ENCODE data around the gene RGS9.

Gene RGS9

GRCh38 chr17:65134035-65134434 is 3.1 kb upstream of the RGS9 start:
- H3K9me3 ChIP-seq (ENCODE audit: control insufficient read depth in 2 of 2, low read length in 2 of 2): no peaks in the 10 kb centered on the region
- H3K4me3 ChIP-seq (ENCODE audit: low read length in 2 of 2): no peak overlapping the region
- no peak overlapping the region for H3K27ac ChIP-seq (ENCODE audit: low read length)
- peaks cover 11% of the 10 kb centered on the region for H3K4me1 ChIP-seq (ENCODE audit: control insufficient read depth, insufficient read depth, low read length)
- no peak overlapping the region for H3K9ac ChIP-seq (ENCODE audit: low read length in 2 of 2)
- no peaks in the 10 kb centered on the region for H3K36me3 ChIP-seq (ENCODE audit: control insufficient read depth in 2 of 2, insufficient read depth in 2 of 2, low read length in 2 of 2)
- peaks cover 0 to 2% of the 10 kb centered on the region in 2 donors for H3K27me3 ChIP-seq (ENCODE audit: control insufficient read depth in 1 of 2, insufficient read depth in 2 of 2, low read length in 2 of 2)

DNA sequence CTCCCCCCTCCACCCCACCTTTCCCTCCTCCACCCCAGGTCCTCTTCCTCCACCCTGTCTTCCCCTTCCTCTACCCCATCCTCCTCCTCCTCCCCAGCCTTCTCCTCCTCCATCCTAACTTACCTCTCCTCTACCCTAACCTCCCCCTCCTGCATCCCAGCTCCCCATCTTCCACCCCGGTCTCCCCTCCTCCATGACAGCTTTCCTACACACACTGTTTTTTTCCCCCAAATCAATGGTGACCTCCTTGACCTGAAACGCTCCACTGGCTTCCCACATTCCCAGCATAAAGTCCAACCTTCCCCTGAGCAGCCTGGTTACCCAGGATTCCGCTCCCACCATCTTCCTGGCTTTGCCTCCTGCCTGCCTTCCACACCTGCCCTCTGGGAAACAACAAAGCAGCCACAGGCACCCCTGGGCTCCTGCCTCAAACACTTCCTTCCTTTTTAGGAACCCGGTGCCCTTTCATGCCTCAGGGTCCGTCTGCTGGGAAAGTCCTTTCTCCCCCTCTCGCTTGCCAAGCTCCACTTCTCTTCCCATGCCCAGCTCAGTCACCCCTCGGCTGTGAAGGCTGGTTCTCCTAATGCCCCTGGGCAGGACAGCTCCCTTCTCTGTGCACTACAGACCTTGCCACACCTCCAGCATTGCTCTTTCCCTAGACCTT is 2.1 kb downstream of the RGS9 start:
- Histone ChIP-seq H3K27ac (ENCODE audit: low read length) (no peak overlapping the region), H3K36me3 (ENCODE audit: control insufficient read depth in 2 of 2, insufficient read depth in 2 of 2, low read length in 2 of 2) (no peaks in the 10 kb centered on the region), H3K27me3 (ENCODE audit: control insufficient read depth in 1 of 2, insufficient read depth in 2 of 2, low read length in 2 of 2) (peaks cover 0 to 4% of the 10 kb centered on the region in 2 donors), H3K4me1 (ENCODE audit: control insufficient read depth, insufficient read depth, low read length) (peaks cover 11% of the 10 kb centered on the region), H3K9ac (ENCODE audit: low read length in 2 of 2) (no peak overlapping the region), H3K9me3 (ENCODE audit: control insufficient read depth in 2 of 2, low read length in 2 of 2) (no peaks in the 10 kb centered on the region), H3K4me3 (ENCODE audit: low read length in 2 of 2) (no peak overlapping the region)

GRCh38 chr17:65142247-65142646 is 5.1 kb downstream of the RGS9 start:
- no peaks in the 10 kb centered on the region for H3K9me3 ChIP-seq (ENCODE audit: control insufficient read depth in 2 of 2, low read length in 2 of 2)
- no peak overlapping the region for H3K27ac ChIP-seq (ENCODE audit: low read length)
- H3K9ac ChIP-seq (ENCODE audit: low read length in 2 of 2): no peak overlapping the region
- no peak overlapping the region for H3K4me3 ChIP-seq (ENCODE audit: low read length in 2 of 2)
- peaks cover 10% of the 10 kb centered on the region for H3K4me1 ChIP-seq (ENCODE audit: control insufficient read depth, insufficient read depth, low read length)
- H3K27me3 ChIP-seq (ENCODE audit: control insufficient read depth in 1 of 2, insufficient read depth in 2 of 2, low read length in 2 of 2): peaks cover 0 to 4% of the 10 kb centered on the region in 2 donors
- no peaks in the 10 kb centered on the region for H3K36me3 ChIP-seq (ENCODE audit: control insufficient read depth in 2 of 2, insufficient read depth in 2 of 2, low read length in 2 of 2)

- Histone ChIP-seq H3K9ac (ENCODE audit: low read length in 2 of 2) (no peak overlapping the region), H3K4me1 (ENCODE audit: control insufficient read depth, insufficient read depth, low read length) (no peaks in the 10 kb centered on the region), H3K4me3 (ENCODE audit: low read length in 2 of 2) (no peak overlapping the region), H3K9me3 (ENCODE audit: control insufficient read depth in 2 of 2, low read length in 2 of 2) (no peaks in the 10 kb centered on the region), H3K27me3 (ENCODE audit: control insufficient read depth in 1 of 2, insufficient read depth in 2 of 2, low read length in 2 of 2) (peaks cover 0 to 4% of the 10 kb centered on the region in 2 donors), H3K36me3 (ENCODE audit: control insufficient read depth in 2 of 2, insufficient read depth in 2 of 2, low read length in 2 of 2) (no peaks in the 10 kb centered on the region), H3K27ac (ENCODE audit: low read length) (no peak overlapping the region)
Observed at GRCh38 chr17:65143889-65144604, 6.9 kb downstream of the RGS9 start.

DNA sequence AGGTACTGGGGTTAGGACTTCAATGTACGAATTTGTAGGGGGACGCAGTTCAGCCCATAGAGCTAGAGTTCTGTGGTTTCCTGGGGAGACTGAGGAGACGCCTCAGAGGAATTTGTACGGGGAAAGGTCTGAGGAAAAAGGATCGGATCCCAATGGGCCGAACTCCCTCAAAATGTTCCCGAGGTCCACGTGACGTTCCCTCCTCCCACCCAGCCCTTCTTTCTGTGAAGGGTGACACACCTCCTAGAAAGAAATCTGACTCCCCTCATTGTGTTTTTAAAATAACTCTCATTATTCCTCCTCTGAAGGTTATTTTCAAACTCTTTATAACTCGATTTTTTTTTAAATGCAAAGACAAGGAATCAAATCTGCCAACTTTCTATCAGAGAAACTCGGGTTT is 8.6 kb downstream of the RGS9 start:
- Histone ChIP-seq H3K27ac (ENCODE audit: low read length) (no peak overlapping the region), H3K4me1 (ENCODE audit: control insufficient read depth, insufficient read depth, low read length) (no peaks in the 10 kb centered on the region), H3K9ac (ENCODE audit: low read length in 2 of 2) (no peak overlapping the region), H3K9me3 (ENCODE audit: control insufficient read depth in 2 of 2, low read length in 2 of 2) (no peaks in the 10 kb centered on the region), H3K36me3 (ENCODE audit: control insufficient read depth in 2 of 2, insufficient read depth in 2 of 2, low read length in 2 of 2) (no peaks in the 10 kb centered on the region), H3K27me3 (ENCODE audit: control insufficient read depth in 1 of 2, insufficient read depth in 2 of 2, low read length in 2 of 2) (no peaks in the 10 kb centered on the region), H3K4me3 (ENCODE audit: low read length in 2 of 2) (no peak overlapping the region)

DNA sequence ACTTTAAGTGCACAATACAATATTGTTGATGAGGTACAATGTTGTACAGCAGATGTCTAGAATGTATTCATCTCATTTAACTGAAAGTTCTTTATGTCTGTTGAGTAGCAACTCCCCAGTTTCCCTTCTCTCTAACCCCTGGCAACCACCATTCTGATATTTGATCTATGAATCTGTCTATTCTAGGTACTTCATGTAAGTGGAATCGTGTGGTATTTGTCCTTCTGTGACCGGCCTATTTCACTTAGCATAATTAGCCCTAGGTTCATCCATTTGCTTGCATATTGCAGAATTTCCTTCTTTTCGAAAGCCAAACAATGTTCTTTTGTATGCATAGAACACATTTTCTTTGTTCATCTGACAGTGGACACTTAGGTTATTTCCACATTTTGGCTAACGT is 10.8 kb downstream of the RGS9 start:
- no peak overlapping the region for H3K9ac ChIP-seq (ENCODE audit: low read length in 2 of 2)
- H3K27me3 ChIP-seq (ENCODE audit: control insufficient read depth in 1 of 2, insufficient read depth in 2 of 2, low read length in 2 of 2): no peaks in the 10 kb centered on the region
- no peaks in the 10 kb centered on the region for H3K4me1 ChIP-seq (ENCODE audit: control insufficient read depth, insufficient read depth, low read length)
- H3K9me3 ChIP-seq (ENCODE audit: control insufficient read depth in 2 of 2, low read length in 2 of 2): no peaks in the 10 kb centered on the region
- H3K27ac ChIP-seq (ENCODE audit: low read length): no peak overlapping the region
- no peaks in the 10 kb centered on the region for H3K36me3 ChIP-seq (ENCODE audit: control insufficient read depth in 2 of 2, insufficient read depth in 2 of 2, low read length in 2 of 2)
- no peak overlapping the region for H3K4me3 ChIP-seq (ENCODE audit: low read length in 2 of 2)

DNA sequence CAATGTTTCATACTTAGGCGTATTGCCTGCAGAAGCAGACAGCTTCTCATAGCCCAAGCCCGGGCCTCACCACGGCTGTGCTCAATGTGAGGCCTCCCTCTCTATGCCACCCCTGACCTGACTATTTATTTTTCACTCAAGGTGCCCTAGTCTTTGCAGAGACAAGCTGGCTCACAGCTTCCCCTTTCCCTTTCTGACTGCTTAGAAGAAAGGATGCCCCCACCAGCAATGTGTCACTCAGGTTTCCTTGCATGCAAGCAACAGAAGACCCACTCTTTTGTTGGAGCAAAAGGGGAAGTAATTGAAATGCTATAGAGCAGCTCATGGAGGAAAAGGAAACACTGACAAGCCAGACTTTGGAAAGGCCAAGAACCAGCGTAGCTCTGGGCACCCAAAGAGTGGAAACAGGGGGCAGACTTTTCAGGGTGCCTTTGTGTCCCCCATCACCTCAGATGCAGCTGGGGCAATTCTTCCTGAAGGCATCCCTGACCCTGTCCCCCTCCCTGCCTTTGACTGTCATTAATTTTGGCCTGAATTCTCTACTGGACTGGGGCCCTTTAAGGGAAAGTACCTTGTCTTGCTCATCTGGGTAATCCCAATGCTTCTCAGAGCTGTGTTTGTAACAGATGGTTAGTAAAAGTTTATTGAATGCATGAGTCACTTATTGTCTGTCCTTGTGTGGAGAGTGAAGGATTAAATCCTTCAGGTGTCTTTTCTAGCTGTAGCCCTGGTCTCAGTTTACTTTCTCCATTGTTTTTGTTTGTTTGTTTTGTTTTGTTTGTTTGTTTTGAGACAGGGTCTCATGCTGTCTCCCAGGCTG is 17.8 kb downstream of the RGS9 start:
- Histone ChIP-seq H3K4me1 (ENCODE audit: control insufficient read depth, insufficient read depth, low read length) (no peaks in the 10 kb centered on the region), H3K9ac (ENCODE audit: low read length in 2 of 2) (no peak overlapping the region), H3K27me3 (ENCODE audit: control insufficient read depth in 1 of 2, insufficient read depth in 2 of 2, low read length in 2 of 2) (no peaks in the 10 kb centered on the region), H3K27ac (ENCODE audit: low read length) (no peak overlapping the region), H3K9me3 (ENCODE audit: control insufficient read depth in 2 of 2, low read length in 2 of 2) (no peaks in the 10 kb centered on the region), H3K4me3 (ENCODE audit: low read length in 2 of 2) (no peak overlapping the region), H3K36me3 (ENCODE audit: control insufficient read depth in 2 of 2, insufficient read depth in 2 of 2, low read length in 2 of 2) (no peaks in the 10 kb centered on the region)

- Histone ChIP-seq H3K27me3 (ENCODE audit: control insufficient read depth in 1 of 2, insufficient read depth in 2 of 2, low read length in 2 of 2) (no peaks in the 10 kb centered on the region), H3K36me3 (ENCODE audit: control insufficient read depth in 2 of 2, insufficient read depth in 2 of 2, low read length in 2 of 2) (no peaks in the 10 kb centered on the region), H3K9me3 (ENCODE audit: control insufficient read depth in 2 of 2, low read length in 2 of 2) (no peaks in the 10 kb centered on the region), H3K4me1 (ENCODE audit: control insufficient read depth, insufficient read depth, low read length) (no peaks in the 10 kb centered on the region), H3K4me3 (ENCODE audit: low read length in 2 of 2) (no peak overlapping the region), H3K9ac (ENCODE audit: low read length in 2 of 2) (no peak overlapping the region), H3K27ac (ENCODE audit: low read length) (no peak overlapping the region)
Observed at GRCh38 chr17:65155622-65156021, 18.5 kb downstream of the RGS9 start.

DNA sequence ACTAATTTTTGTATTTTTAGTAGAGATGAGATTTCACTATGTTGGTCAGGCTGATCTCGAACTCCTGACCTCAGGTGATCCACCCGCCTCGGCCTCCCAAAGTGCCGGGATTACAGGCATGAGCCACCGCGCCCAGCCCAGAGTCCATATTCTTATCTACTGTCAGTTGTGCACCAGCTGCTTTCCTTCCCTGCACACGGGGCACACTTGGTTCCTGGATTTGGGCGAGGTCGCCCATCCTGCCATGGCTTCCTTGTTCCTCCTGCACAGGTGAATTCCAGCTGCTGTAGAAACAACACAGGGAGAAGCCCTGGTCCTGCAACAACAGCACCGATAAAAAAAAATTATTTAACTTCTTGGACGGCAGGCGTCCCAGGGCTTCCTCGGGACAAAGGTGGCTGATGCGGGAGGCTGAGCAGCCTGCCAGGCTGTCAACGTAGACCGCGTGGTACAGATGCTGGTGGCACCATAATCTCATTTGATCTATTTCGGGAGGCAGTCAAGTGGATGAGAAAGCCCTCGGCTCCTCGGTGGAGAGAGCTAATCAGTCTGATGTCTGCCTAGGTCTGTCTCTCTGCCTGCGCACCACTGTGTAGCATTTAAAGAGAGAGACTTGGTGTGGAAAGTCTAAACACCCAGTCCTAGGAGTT is 19.1 kb downstream of the RGS9 start:
- Histone ChIP-seq H3K4me1 (ENCODE audit: control insufficient read depth, insufficient read depth, low read length) (no peaks in the 10 kb centered on the region), H3K27me3 (ENCODE audit: control insufficient read depth in 1 of 2, insufficient read depth in 2 of 2, low read length in 2 of 2) (no peaks in the 10 kb centered on the region), H3K9ac (ENCODE audit: low read length in 2 of 2) (no peak overlapping the region), H3K36me3 (ENCODE audit: control insufficient read depth in 2 of 2, insufficient read depth in 2 of 2, low read length in 2 of 2) (no peaks in the 10 kb centered on the region), H3K4me3 (ENCODE audit: low read length in 2 of 2) (no peak overlapping the region), H3K27ac (ENCODE audit: low read length) (no peak overlapping the region), H3K9me3 (ENCODE audit: control insufficient read depth in 2 of 2, low read length in 2 of 2) (no peaks in the 10 kb centered on the region)

GRCh38 chr17:65156835-65157565 is 19.8 kb downstream of the RGS9 start:
- no peaks in the 10 kb centered on the region for H3K9me3 ChIP-seq (ENCODE audit: control insufficient read depth in 2 of 2, low read length in 2 of 2)
- no peak overlapping the region for H3K27ac ChIP-seq (ENCODE audit: low read length)
- no peaks in the 10 kb centered on the region for H3K27me3 ChIP-seq (ENCODE audit: control insufficient read depth in 1 of 2, insufficient read depth in 2 of 2, low read length in 2 of 2)
- no peaks in the 10 kb centered on the region for H3K36me3 ChIP-seq (ENCODE audit: control insufficient read depth in 2 of 2, insufficient read depth in 2 of 2, low read length in 2 of 2)
- H3K4me1 ChIP-seq (ENCODE audit: control insufficient read depth, insufficient read depth, low read length): no peaks in the 10 kb centered on the region
- H3K9ac ChIP-seq (ENCODE audit: low read length in 2 of 2): no peak overlapping the region
- no peak overlapping the region for H3K4me3 ChIP-seq (ENCODE audit: low read length in 2 of 2)

Data from stomach smooth muscle (tissue), 2 donors.